Neural cell (in vitro differentiated cells): ENCODE data around the gene ERC2.

Experiments
- CTCF ChIP-seq: fragments of 450-650 bp; IDR thresholded peaks from 2 replicates; pipeline ENCODE4 v1.5.1; 2014; ENCODE audit warnings: antibody characterized with exemption, mild to moderate bottlenecking, moderate library complexity; ENCODE audit not compliant: poor library complexity, severe bottlenecking
- EP300 ChIP-seq: fragments of 450-650 bp; conservative IDR thresholded peaks from 2 replicates; pipeline ENCODE4 v1.6.1; 2014; ENCODE audit warnings: antibody characterized with exemption, mild to moderate bottlenecking, moderate library complexity; ENCODE audit not compliant: poor library complexity, severe bottlenecking
- EZH2 ChIP-seq: fragments of 200-600, 300-800 bp; shearing (Covaris generic), sonication (generic); IDR thresholded peaks from 2 replicates; pipeline ENCODE4 v1.6.1; 2014; ENCODE audit warnings: antibody characterized with exemption, low read length, borderline replicate concordance, mild to moderate bottlenecking; ENCODE audit not compliant: insufficient read depth, poor library complexity, severe bottlenecking
- MXI1 ChIP-seq: fragments of 450-650 bp; conservative IDR thresholded peaks from 2 replicates; pipeline ENCODE4 v1.6.1; 2014; ENCODE audit warnings: antibody characterized with exemption, mild to moderate bottlenecking; ENCODE audit not compliant: poor library complexity, severe bottlenecking
- POLR2AphosphoS5 ChIP-seq: IDR thresholded peaks from 2 replicates; pipeline ENCODE4 v1.6.1; 2012
- RAD21 ChIP-seq: fragments of 450-650 bp; conservative IDR thresholded peaks from 2 replicates; pipeline ENCODE4 v1.6.1; 2014; ENCODE audit warnings: antibody characterized with exemption, mild to moderate bottlenecking, moderate library complexity
- REST ChIP-seq: IDR thresholded peaks from 2 replicates; pipeline ENCODE4 v1.6.1; 2012; ENCODE audit warnings: borderline replicate concordance
- SMC3 ChIP-seq: fragments of 450-650 bp; conservative IDR thresholded peaks from 2 replicates; pipeline ENCODE4 v1.6.1; 2014; ENCODE audit warnings: antibody characterized with exemption, mild to moderate bottlenecking, moderate library complexity; ENCODE audit not compliant: poor library complexity
- TAF1 ChIP-seq: IDR thresholded peaks from 2 replicates; pipeline ENCODE4 v1.6.1; 2012; ENCODE audit warnings: low read depth

DNA sequence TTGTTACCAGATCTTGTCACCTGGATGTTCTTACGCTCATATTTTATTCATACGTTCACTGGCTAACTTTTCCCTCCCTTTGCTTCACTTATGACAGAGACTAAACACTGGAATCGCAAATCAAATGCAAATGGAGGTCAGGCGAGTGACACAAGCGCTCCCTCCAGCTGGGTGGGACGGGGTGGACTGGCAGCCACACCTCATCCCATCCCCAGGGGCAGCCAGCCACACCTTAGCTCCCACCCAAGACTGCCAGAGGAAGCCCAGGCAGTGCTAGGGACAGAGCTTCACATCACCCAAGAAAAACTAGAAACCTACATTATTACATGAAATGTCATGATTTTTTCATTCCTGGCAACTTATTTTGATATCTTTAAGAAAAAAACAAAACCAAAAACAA lies 366.2 kb downstream of the ERC2 start:
- TF ChIP-seq SMC3, result no peak
- TF ChIP-seq CTCF, result no peak
- no peak for TF ChIP-seq EZH2
- TF ChIP-seq POLR2AphosphoS5, result no peak
- no peak for TF ChIP-seq REST
- TF ChIP-seq EP300, result no peak
- TF ChIP-seq RAD21, result no peak
- TF ChIP-seq TAF1, result no peak
- TF ChIP-seq MXI1, result no peak
